Measurements from ENCODE around the gene ZNF540. TPM values are rescaled to one million over a fixed set of nuclear protein-coding genes. Genes with fewer than 3 reads are reported as not detected.
"Not testable (repeated sequence)": the region's sequence is repeated elsewhere in the genome, so short reads cannot be mapped to it uniquely, and the experiment has no call there.

ZNF540 gene
- total RNA-seq, 4 donors from 2014 or later, result 0.44 to 2.5 (median 0.82) TPM

DNA sequence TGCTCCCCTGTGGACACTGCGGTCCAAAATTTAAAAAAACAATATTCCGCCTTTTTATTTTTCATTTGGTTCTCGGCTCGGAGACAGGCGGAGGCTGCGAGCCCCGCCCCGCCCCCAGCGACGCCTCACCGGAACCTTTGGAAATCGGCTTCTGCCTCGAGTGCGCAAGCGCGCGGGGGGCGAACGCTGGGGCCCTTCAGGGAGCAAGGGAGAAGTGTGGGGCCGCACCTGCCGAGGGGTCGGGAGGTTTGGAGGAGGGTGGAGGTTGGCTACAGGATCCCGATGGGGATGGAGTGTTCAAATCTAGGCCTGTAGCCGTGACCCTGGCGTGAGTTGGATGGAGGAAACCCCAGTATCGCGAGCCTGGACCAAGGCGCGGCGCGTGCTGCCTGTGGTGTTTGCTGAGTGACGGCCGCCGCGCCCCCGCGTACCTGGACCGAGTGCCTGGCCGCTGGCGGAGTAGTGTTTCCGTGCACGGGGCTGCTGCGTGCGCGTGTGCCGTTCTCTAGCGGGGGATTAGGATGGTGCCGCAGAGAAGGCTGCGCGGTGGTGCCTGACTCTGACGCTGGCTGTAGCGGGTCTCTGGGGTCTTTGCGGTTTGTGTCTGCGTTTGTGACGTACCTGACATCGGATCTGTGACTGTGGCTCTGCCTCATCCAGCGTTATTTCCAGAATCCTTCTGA lies 61.2 kb downstream of the ZNF540 start:
- Histone ChIP-seq H3K27ac (peak overlapping the region; percentile 84 to 98 (median 96)), H3K27me3 (no peaks in the 10 kb centered on the region), H3K9me3 (peaks cover 0 to 6% (median 1%) of the 10 kb centered on the region in 3 donors), H3K36me3 (peaks cover 0 to 8% (median 0%) of the 10 kb centered on the region in 3 donors), H3K4me1 (peaks cover 0 to 31% (median 19%) of the 10 kb centered on the region in 3 donors), H3K4me3 (peak overlapping the region; percentile 56 to 93 (median 83))
- intact Hi-C loops (cut with DNase I), result no loop called here
- WGBS, 2 donors, result 0% methylated on average over 12 to 14 of the region's 57 CpGs
- TF ChIP-seq POLR2A (IDR thresholded peaks at IDR 0.05), result no peak
- TF ChIP-seq, protein P1, sequence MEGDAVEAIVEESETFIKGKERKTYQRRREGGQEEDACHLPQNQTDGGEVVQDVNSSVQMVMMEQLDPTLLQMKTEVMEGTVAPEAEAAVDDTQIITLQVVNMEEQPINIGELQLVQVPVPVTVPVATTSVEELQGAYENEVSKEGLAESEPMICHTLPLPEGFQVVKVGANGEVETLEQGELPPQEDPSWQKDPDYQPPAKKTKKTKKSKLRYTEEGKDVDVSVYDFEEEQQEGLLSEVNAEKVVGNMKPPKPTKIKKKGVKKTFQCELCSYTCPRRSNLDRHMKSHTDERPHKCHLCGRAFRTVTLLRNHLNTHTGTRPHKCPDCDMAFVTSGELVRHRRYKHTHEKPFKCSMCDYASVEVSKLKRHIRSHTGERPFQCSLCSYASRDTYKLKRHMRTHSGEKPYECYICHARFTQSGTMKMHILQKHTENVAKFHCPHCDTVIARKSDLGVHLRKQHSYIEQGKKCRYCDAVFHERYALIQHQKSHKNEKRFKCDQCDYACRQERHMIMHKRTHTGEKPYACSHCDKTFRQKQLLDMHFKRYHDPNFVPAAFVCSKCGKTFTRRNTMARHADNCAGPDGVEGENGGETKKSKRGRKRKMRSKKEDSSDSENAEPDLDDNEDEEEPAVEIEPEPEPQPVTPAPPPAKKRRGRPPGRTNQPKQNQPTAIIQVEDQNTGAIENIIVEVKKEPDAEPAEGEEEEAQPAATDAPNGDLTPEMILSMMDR (IDR thresholded peaks at IDR 0.05), result peak in 1 of 6 experiments; percentile 3
- DNase-seq, result peak; percentile 1

GRCh38 chr19:37657157-37657556 lies 62.5 kb downstream of the ZNF540 start:
- H3K4me3 ChIP-seq; H3K36me3 ChIP-seq; H3K27ac ChIP-seq; H3K27me3 ChIP-seq; intact Hi-C loops (cut with DNase I); DNase-seq: not testable (repeated sequence)
- 94% methylated on average over 8 of the region's 8 CpGs for WGBS, 2 donors
- peaks cover 0 to 15% (median 0%) of the 10 kb centered on the region in 3 donors for H3K9me3 ChIP-seq
- peaks cover 0 to 31% (median 19%) of the 10 kb centered on the region in 3 donors for H3K4me1 ChIP-seq

Other genes with a start within 250 kb of the ZNF540 start
- 1 to 10 TPM; 2.2 to 6.1 (median 2.5) TPM for gene ZNF527, start 223.8 kb upstream of the ZNF540 start, total RNA-seq
- gene ZNF569, start 127.4 kb upstream of the ZNF540 start, total RNA-seq, result 1 to 10 TPM in 2 of 4 donors, under 1 TPM in 2; 0.61 to 2.7 (median 1.1) TPM
- 1 to 10 TPM; 2.2 to 7.2 (median 4.6) TPM for gene ZNF570, start 125.5 kb upstream of the ZNF540 start, total RNA-seq
- 1 to 10 TPM; 1.2 to 3.4 (median 2.0) TPM for gene ZNF793, start 87.9 kb upstream of the ZNF540 start, total RNA-seq
- 1 to 10 TPM in 3 of 4 donors, under 1 TPM in 1; 0.95 to 4.6 (median 2.1) TPM for gene ZNF571, start 84 bp upstream of the ZNF540 start, total RNA-seq
- 10 to 100 TPM in 1 of 4 donors, 1 to 10 TPM in 3; 3.4 to 13.9 (median 5.3) TPM for gene ZFP30, start 60.6 kb downstream of the ZNF540 start, total RNA-seq
- 1 to 10 TPM; 1.5 to 5.7 (median 3.3) TPM for gene ZNF607, start 124.9 kb downstream of the ZNF540 start, total RNA-seq
- gene ZNF573, start 184.7 kb downstream of the ZNF540 start, total RNA-seq, result 1 to 10 TPM; 2.0 to 8.4 (median 5.1) TPM

Measured in esophagus squamous epithelium (tissue), 5 donors.